ENCODE results near the gene PSTK.

Gene PSTK

GRCh38 chr10:122980209-122981065 is at the start of gene PSTK:
Gene PSTK, plus strand, starts transcription at chr10:122980401. Its CDS starts 79 bp downstream, at chr10:122980480.
- Histone ChIP-seq H3K4me3 (ENCODE audit: low read depth in 1 of 2, low read length in 2 of 2) (peak within 1 kb of the TSS; percentile 49 to 62), H3K4me1 (ENCODE audit: insufficient read depth, low read length) (peaks cover 12% of the 10 kb centered on the region), H3K36me3 (ENCODE audit: insufficient read depth, low read length) (no peaks in the 10 kb centered on the region), H3K27me3 (ENCODE audit: control insufficient read depth in 1 of 2, insufficient read depth in 2 of 2, low read length in 2 of 2) (no peaks in the 10 kb centered on the region), H3K9ac (ENCODE audit: low read length) (peak within 1 kb of the TSS; percentile 22), H3K9me3 (ENCODE audit: low read length) (no peaks in the 10 kb centered on the region), H3K27ac (ENCODE audit: low read depth, low read length) (peak within 1 kb of the TSS; percentile 67)

- Histone ChIP-seq H3K9ac (ENCODE audit: low read length) (no peak overlapping the region), H3K27ac (ENCODE audit: low read depth, low read length) (no peak overlapping the region), H3K9me3 (ENCODE audit: low read length) (no peaks in the 10 kb centered on the region), H3K4me1 (ENCODE audit: insufficient read depth, low read length) (no peaks in the 10 kb centered on the region), H3K36me3 (ENCODE audit: insufficient read depth, low read length) (peaks cover 2% of the 10 kb centered on the region), H3K4me3 (ENCODE audit: low read depth in 1 of 2, low read length in 2 of 2) (no peak overlapping the region), H3K27me3 (ENCODE audit: control insufficient read depth in 1 of 2, insufficient read depth in 2 of 2, low read length in 2 of 2) (no peaks in the 10 kb centered on the region)
These were observed 48.9 kb upstream of the PSTK start for GRCh38 chr10:122931088-122931906.

- Histone ChIP-seq H3K4me3 (ENCODE audit: low read depth in 1 of 2, low read length in 2 of 2) (no peak overlapping the region), H3K9me3 (ENCODE audit: low read length) (no peaks in the 10 kb centered on the region), H3K9ac (ENCODE audit: low read length) (no peak overlapping the region), H3K36me3 (ENCODE audit: insufficient read depth, low read length) (peaks cover 27% of the 10 kb centered on the region), H3K27me3 (ENCODE audit: control insufficient read depth in 1 of 2, insufficient read depth in 2 of 2, low read length in 2 of 2) (no peaks in the 10 kb centered on the region), H3K27ac (ENCODE audit: low read depth, low read length) (no peak overlapping the region), H3K4me1 (ENCODE audit: insufficient read depth, low read length) (no peaks in the 10 kb centered on the region)
These were observed 40.9 kb upstream of the PSTK start for GRCh38 chr10:122939133-122939855.

- Histone ChIP-seq H3K27ac (ENCODE audit: low read depth, low read length) (no peak overlapping the region), H3K36me3 (ENCODE audit: insufficient read depth, low read length) (peaks cover 27% of the 10 kb centered on the region), H3K27me3 (ENCODE audit: control insufficient read depth in 1 of 2, insufficient read depth in 2 of 2, low read length in 2 of 2) (no peaks in the 10 kb centered on the region)
These were observed 40.2 kb upstream of the PSTK start for GRCh38 chr10:122939856-122940543.

GRCh38 chr10:122949296-122949695 is 30.9 kb upstream of the PSTK start:
- Histone ChIP-seq H3K9me3 (ENCODE audit: low read length) (no peaks in the 10 kb centered on the region), H3K4me1 (ENCODE audit: insufficient read depth, low read length) (peaks cover 3% of the 10 kb centered on the region), H3K36me3 (ENCODE audit: insufficient read depth, low read length) (peaks cover 24% of the 10 kb centered on the region), H3K27me3 (ENCODE audit: control insufficient read depth in 1 of 2, insufficient read depth in 2 of 2, low read length in 2 of 2) (no peaks in the 10 kb centered on the region), H3K4me3 (ENCODE audit: low read depth in 1 of 2, low read length in 2 of 2) (no peak overlapping the region), H3K9ac (ENCODE audit: low read length) (no peak overlapping the region), H3K27ac (ENCODE audit: low read depth, low read length) (no peak overlapping the region)

More at GRCh38 chr10:122939856-122940543, 40.2 kb upstream of the PSTK start:
- H3K4me3 ChIP-seq (ENCODE audit: low read depth in 1 of 2, low read length in 2 of 2): no peak overlapping the region
- H3K4me1 ChIP-seq (ENCODE audit: insufficient read depth, low read length): no peaks in the 10 kb centered on the region
- no peak overlapping the region for H3K9ac ChIP-seq (ENCODE audit: low read length)
- H3K9me3 ChIP-seq (ENCODE audit: low read length): no peaks in the 10 kb centered on the region

- Histone ChIP-seq H3K4me1 (ENCODE audit: insufficient read depth, low read length) (peaks cover 3% of the 10 kb centered on the region), H3K27ac (ENCODE audit: low read depth, low read length) (peak within 1 kb of the TSS; percentile 25), H3K4me3 (ENCODE audit: low read depth in 1 of 2, low read length in 2 of 2) (peak within 1 kb of the TSS; percentile 68 to 76), H3K36me3 (ENCODE audit: insufficient read depth, low read length) (no peaks in the 10 kb centered on the region), H3K9me3 (ENCODE audit: low read length) (no peaks in the 10 kb centered on the region), H3K9ac (ENCODE audit: low read length) (no peak within 1 kb of the TSS), H3K27me3 (ENCODE audit: control insufficient read depth in 1 of 2, insufficient read depth in 2 of 2, low read length in 2 of 2) (no peaks in the 10 kb centered on the region)
These were observed 26.1 kb upstream of the PSTK start, which contains the start of gene C10orf88 for GRCh38 chr10:122953902-122954730. Gene C10orf88, minus strand, starts transcription at chr10:122954227. Its CDS starts 49 bp downstream, at chr10:122954178.

GRCh38 chr10:122954731-122955050 is 25.5 kb upstream of the PSTK start:
- no peak overlapping the region for H3K9ac ChIP-seq (ENCODE audit: low read length)

GRCh38 chr10:122955892-122956291 is 24.3 kb upstream of the PSTK start:
- no peaks in the 10 kb centered on the region for H3K27me3 ChIP-seq (ENCODE audit: control insufficient read depth in 1 of 2, insufficient read depth in 2 of 2, low read length in 2 of 2)
- no peaks in the 10 kb centered on the region for H3K36me3 ChIP-seq (ENCODE audit: insufficient read depth, low read length)
- no peak overlapping the region for H3K9ac ChIP-seq (ENCODE audit: low read length)
- peaks cover 3% of the 10 kb centered on the region for H3K4me1 ChIP-seq (ENCODE audit: insufficient read depth, low read length)
- no peak overlapping the region for H3K4me3 ChIP-seq (ENCODE audit: low read depth in 1 of 2, low read length in 2 of 2)
- H3K9me3 ChIP-seq (ENCODE audit: low read length): no peaks in the 10 kb centered on the region
- H3K27ac ChIP-seq (ENCODE audit: low read depth, low read length): no peak overlapping the region

More at GRCh38 chr10:122954731-122955050, 25.5 kb upstream of the PSTK start:
- peak overlapping the region in 1 of 2 donors; percentile 68 for H3K4me3 ChIP-seq (ENCODE audit: low read depth in 1 of 2, low read length in 2 of 2)
- H3K36me3 ChIP-seq (ENCODE audit: insufficient read depth, low read length): no peaks in the 10 kb centered on the region
- no peak overlapping the region for H3K27ac ChIP-seq (ENCODE audit: low read depth, low read length)
- no peaks in the 10 kb centered on the region for H3K27me3 ChIP-seq (ENCODE audit: control insufficient read depth in 1 of 2, insufficient read depth in 2 of 2, low read length in 2 of 2)
- H3K4me1 ChIP-seq (ENCODE audit: insufficient read depth, low read length): peaks cover 3% of the 10 kb centered on the region
- H3K9me3 ChIP-seq (ENCODE audit: low read length): no peaks in the 10 kb centered on the region

- Histone ChIP-seq H3K4me3 (ENCODE audit: low read depth in 1 of 2, low read length in 2 of 2) (no peak overlapping the region), H3K4me1 (ENCODE audit: insufficient read depth, low read length) (peaks cover 3% of the 10 kb centered on the region), H3K36me3 (ENCODE audit: insufficient read depth, low read length) (no peaks in the 10 kb centered on the region), H3K9me3 (ENCODE audit: low read length) (no peaks in the 10 kb centered on the region), H3K27me3 (ENCODE audit: control insufficient read depth in 1 of 2, insufficient read depth in 2 of 2, low read length in 2 of 2) (no peaks in the 10 kb centered on the region), H3K27ac (ENCODE audit: low read depth, low read length) (no peak overlapping the region), H3K9ac (ENCODE audit: low read length) (no peak overlapping the region)
These were observed 22.7 kb upstream of the PSTK start for GRCh38 chr10:122957474-122957873.

- Histone ChIP-seq H3K4me3 (ENCODE audit: low read depth in 1 of 2, low read length in 2 of 2) (no peak overlapping the region), H3K36me3 (ENCODE audit: insufficient read depth, low read length) (no peaks in the 10 kb centered on the region), H3K27ac (ENCODE audit: low read depth, low read length) (no peak overlapping the region), H3K9ac (ENCODE audit: low read length) (no peak overlapping the region), H3K9me3 (ENCODE audit: low read length) (no peaks in the 10 kb centered on the region), H3K4me1 (ENCODE audit: insufficient read depth, low read length) (no peaks in the 10 kb centered on the region), H3K27me3 (ENCODE audit: control insufficient read depth in 1 of 2, insufficient read depth in 2 of 2, low read length in 2 of 2) (no peaks in the 10 kb centered on the region)
These were observed 17.8 kb upstream of the PSTK start for GRCh38 chr10:122962405-122962804.

All from muscle layer of colon (tissue), 2 donors.